Neural progenitor cell (in vitro differentiated cells): ENCODE data around the gene GSTO1. TPM values are rescaled to one million over a fixed set of nuclear protein-coding genes. Genes with fewer than 3 reads are reported as not detected.

ENCODE experiments used
- DNase-seq: peaks from one replicate; pipeline ENCODE4 v3.0.0-alpha.2; 2016; ENCODE audit warnings: low spot score
- H2AFZ ChIP-seq: fragments of 200-600 bp; sonication (generic); replicated peaks from 2 replicates; pipeline ENCODE4 v1.6.1; 2016; ENCODE audit warnings: antibody characterized with exemption
- H3F3A ChIP-seq: fragments of 200-600 bp; sonication (generic); 2 replicates; pipeline ENCODE4 v1.6.1; 2016; ENCODE audit warnings: antibody characterized with exemption, low read depth
- H3K27ac ChIP-seq: fragments of 200-600 bp; sonication (generic); 2 replicates; pipeline ENCODE4 v1.5.1; 2016; ENCODE audit warnings: mild to moderate bottlenecking
- H3K27me3 ChIP-seq: fragments of 200-600 bp; sonication (generic); 2 replicates; pipeline ENCODE4 v1.6.1; 2016; ENCODE audit warnings: mild to moderate bottlenecking, moderate library complexity
- H3K36me3 ChIP-seq: fragments of 200-600 bp; sonication (generic); 2 replicates; pipeline ENCODE4 v1.5.1; 2016
- H3K4me1 ChIP-seq: fragments of 200-600 bp; sonication (generic); 2 replicates; pipeline ENCODE4 v1.6.1; 2016; ENCODE audit warnings: mixed run types
- H3K4me2 ChIP-seq: fragments of 200-600 bp; sonication (generic); 2 replicates; pipeline ENCODE4 v1.6.1; 2016
- H3K4me3 ChIP-seq: fragments of 200-600 bp; sonication (generic); 2 replicates; pipeline ENCODE4 v1.5.1; 2016
- H3K79me2 ChIP-seq: fragments of 200-600 bp; sonication (generic); 2 replicates; pipeline ENCODE4 v1.6.1; 2016; ENCODE audit warnings: low read depth
- H3K9ac ChIP-seq: fragments of 200-600 bp; sonication (generic); 2 replicates; pipeline ENCODE4 v1.6.1; 2016
- H3K9me3 ChIP-seq: fragments of 200-600 bp; sonication (generic); 2 replicates; pipeline ENCODE4 v1.5.1; 2016; ENCODE audit warnings: low read depth
- H4K20me1 ChIP-seq: fragments of 200-600 bp; sonication (generic); 2 replicates; pipeline ENCODE4 v1.6.1; 2016; ENCODE audit warnings: low read depth
- H3K27ac Mint-ChIP-seq: 3 replicates; pipeline ENCODE4 v1.8.0; 2021; ENCODE audit warnings: mixed read lengths
- H3K27me3 Mint-ChIP-seq: 2 replicates; pipeline ENCODE4 v1.8.0; 2022; ENCODE audit warnings: low read depth, mild to moderate bottlenecking, inconsistent platforms, moderate library complexity, mixed read lengths; ENCODE audit not compliant: insufficient read depth
- H3K36me3 Mint-ChIP-seq: 3 replicates; pipeline ENCODE4 v1.8.0; 2021; ENCODE audit warnings: mixed read lengths
- H3K4me1 Mint-ChIP-seq: 3 replicates; pipeline ENCODE4 v1.8.0; 2021; ENCODE audit warnings: mixed read lengths
- H3K4me3 Mint-ChIP-seq: 3 replicates; pipeline ENCODE4 v1.8.0; 2021; ENCODE audit warnings: mild to moderate bottlenecking, moderate library complexity, mixed read lengths
- H3K9me3 Mint-ChIP-seq: 3 replicates; pipeline ENCODE4 v1.8.0; 2020; ENCODE audit warnings: mixed read lengths
- EZH2 ChIP-seq: fragments of 200-600 bp; sonication (generic); IDR thresholded peaks from 2 replicates; pipeline ENCODE4 v1.6.1; 2017; ENCODE audit warnings: antibody characterized with exemption, mild to moderate bottlenecking, moderate library complexity
- EZH2phosphoT487 ChIP-seq: fragments of 200-600 bp; sonication (generic); IDR thresholded peaks from 2 replicates; pipeline ENCODE4 v1.6.1; 2017; ENCODE audit warnings: antibody characterized with exemption
- total RNA-seq: library from RNA; depleted of rRNA; stranded (reverse); fragments of >200 nt; gene quantifications from 2 replicates; pipeline ENCODE4 v1.2.3, GENCODE V29; 2015; ENCODE audit warnings: low replicate concordance
- TF ChIP-seq, protein P1 (sequence below): fragments of 200-600 bp; sonication (generic); IDR thresholded peaks from 2 replicates; pipeline ENCODE4 v1.5.1; 2017; ENCODE audit warnings: antibody characterized with exemption, mild to moderate bottlenecking

GSTO1 gene
- total RNA-seq, 1 donor from 2014 or later: 48.6 TPM

DNA sequence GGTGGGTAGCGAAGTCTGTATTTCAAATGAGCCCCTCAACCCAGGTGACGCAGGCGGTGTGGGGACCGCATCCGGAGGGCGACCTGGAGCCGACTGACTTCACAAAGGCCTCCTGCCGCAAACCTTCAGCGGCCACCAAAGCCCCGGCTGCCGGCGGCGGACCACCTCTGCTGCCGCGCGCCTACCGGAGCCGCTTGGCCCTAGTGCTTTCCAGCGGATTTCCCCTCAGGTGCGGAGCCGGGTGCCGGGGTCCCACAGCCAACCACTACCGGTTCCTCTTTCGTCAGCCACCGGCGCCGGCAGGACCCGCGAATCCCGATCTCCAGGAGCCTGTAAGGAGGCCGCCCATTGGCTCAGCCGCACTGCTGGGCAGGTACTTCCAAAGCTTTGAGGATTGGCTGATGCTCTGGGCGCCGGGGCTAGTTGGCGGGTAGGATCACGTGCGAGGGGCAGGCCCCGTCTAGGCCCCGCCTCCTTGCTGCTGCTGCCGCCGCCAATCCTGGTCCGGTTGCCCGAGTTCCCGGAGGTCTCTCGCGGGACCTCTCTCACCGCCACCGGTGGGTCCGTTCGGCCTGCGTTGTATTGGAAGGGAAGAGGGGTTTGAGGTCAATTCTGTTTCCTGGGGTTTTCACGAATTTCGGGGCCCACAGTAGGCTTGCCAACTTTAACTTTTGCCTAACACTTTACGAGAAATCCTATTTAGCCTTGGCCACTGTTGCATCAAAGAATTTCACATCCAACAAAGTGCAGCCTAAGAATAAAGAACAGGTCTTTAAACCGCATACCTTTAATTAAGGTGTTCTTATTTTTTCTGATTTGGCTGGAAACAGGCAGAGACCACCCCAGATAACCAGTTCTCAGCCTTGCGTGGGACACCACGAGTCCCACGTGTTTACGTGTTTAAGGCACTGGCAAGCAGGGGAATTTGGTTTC, 14.3 kb downstream of the GSTO1 start, which contains the start of gene GSTO2:
TSS of gene GSTO2 (plus strand) at position 472 of the 933 bp plus-strand sequence. CDS start 5,732 bp downstream, outside the sequence.
- H3K27me3 Mint-ChIP-seq: no peaks in the 10 kb centered on the region
- H2AFZ ChIP-seq: peak within 1 kb of the TSS; percentile 74
- H3K9me3 ChIP-seq: no peaks in the 10 kb centered on the region
- peak within 1 kb of the TSS; percentile 100 for H3K4me2 ChIP-seq
- peak within 1 kb of the TSS; percentile 91 for H3K9ac ChIP-seq
- peak; percentile 99 for DNase-seq
- peak within 1 kb of the TSS; percentile 94 for H3K4me3 ChIP-seq
- no peaks in the 10 kb centered on the region for H3K36me3 ChIP-seq
- H3K4me1 Mint-ChIP-seq: peaks cover 17% of the 10 kb centered on the region
- H3K79me2 ChIP-seq: peaks cover 46% of the 10 kb centered on the region
- H3K4me1 ChIP-seq: peaks cover 8% of the 10 kb centered on the region
- peak within 1 kb of the TSS; percentile 88 for H3K4me3 Mint-ChIP-seq
- no peaks in the 10 kb centered on the region for H4K20me1 ChIP-seq
- peaks cover 7% of the 10 kb centered on the region for H3K36me3 Mint-ChIP-seq
- no peak for TF ChIP-seq EZH2
- TF ChIP-seq EZH2phosphoT487: peak; percentile 38
- no peak within 1 kb of the TSS for H3K27ac ChIP-seq
- no peaks in the 10 kb centered on the region for H3F3A ChIP-seq
- no peaks in the 10 kb centered on the region for H3K9me3 Mint-ChIP-seq
- H3K27ac Mint-ChIP-seq: peak within 1 kb of the TSS; percentile 82
- H3K27me3 ChIP-seq: no peaks in the 10 kb centered on the region

DNA sequence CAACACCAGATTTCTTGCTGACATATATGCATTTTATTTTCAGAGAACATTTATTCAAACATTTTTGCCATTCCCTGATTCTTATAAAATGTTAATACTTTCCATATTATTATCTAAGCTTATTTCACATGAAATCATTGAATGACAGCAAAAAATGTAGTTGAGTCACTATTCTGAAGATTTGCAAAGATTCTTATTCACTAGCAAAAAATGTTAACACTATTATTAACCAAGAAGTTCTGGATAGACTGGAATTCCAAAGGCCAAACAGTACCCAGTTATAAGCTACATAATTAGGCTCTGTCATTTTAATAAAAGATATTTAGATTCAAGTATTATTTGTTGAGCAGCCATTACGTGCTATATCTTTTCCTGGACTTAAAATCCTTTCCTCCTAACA, 18.6 kb downstream of the GSTO1 start:
- Histone ChIP-seq H3K36me3 (no peaks in the 10 kb centered on the region), H3K4me3 (no peak overlapping the region), H3K27me3 (peaks cover 5% of the 10 kb centered on the region), H3K9ac (no peak overlapping the region), H3K27ac (no peak overlapping the region), H3K4me2 (no peak overlapping the region), H2AFZ (no peak overlapping the region), H3K4me1 (no peaks in the 10 kb centered on the region), H3K79me2 (peaks cover 3% of the 10 kb centered on the region), H4K20me1 (no peaks in the 10 kb centered on the region), H3F3A (no peaks in the 10 kb centered on the region), H3K9me3 (no peaks in the 10 kb centered on the region)
- Mint-ChIP-seq H3K36me3 (no peaks in the 10 kb centered on the region), H3K27ac (no peak overlapping the region), H3K4me3 (no peak overlapping the region), H3K9me3 (no peaks in the 10 kb centered on the region), H3K4me1 (peaks cover 17% of the 10 kb centered on the region), H3K27me3 (no peaks in the 10 kb centered on the region)
- no peak for TF ChIP-seq EZH2
- no peak for DNase-seq

DNA sequence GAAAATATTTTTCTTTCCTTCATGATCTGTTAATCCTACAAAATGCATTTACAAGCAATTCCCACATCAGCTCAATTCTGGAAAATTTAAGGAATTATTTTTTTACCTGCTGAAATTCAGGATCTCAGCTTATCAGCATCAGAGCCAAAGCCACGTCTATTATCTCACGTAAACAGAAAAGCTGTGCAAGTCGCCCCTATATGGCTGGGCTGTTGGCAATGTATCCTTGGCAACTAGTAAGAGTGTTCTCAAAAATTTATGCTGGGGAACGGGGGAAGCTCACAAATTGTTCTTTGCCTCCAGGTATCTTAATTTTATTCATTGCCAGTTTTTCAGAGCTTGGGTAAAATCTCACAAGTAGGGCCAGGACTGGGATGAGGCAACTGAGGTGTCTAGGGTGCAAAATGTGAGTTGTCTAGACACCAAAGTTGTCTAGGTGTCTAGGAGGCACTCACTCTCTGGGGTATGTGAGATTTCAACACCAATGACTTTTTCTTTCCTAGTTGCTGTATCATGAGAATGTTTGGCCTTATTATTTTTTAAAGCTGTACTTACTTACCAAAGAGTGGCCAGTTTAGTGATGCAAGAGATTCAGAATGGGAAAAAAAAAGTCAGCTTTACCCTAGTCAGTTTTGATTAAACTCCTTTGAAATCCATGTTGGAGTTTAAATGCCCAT, 19.3 kb downstream of the GSTO1 start:
- H4K20me1 ChIP-seq: no peaks in the 10 kb centered on the region
- TF ChIP-seq EZH2phosphoT487 (no peak), EZH2 (no peak)
- TF ChIP-seq, protein P1, sequence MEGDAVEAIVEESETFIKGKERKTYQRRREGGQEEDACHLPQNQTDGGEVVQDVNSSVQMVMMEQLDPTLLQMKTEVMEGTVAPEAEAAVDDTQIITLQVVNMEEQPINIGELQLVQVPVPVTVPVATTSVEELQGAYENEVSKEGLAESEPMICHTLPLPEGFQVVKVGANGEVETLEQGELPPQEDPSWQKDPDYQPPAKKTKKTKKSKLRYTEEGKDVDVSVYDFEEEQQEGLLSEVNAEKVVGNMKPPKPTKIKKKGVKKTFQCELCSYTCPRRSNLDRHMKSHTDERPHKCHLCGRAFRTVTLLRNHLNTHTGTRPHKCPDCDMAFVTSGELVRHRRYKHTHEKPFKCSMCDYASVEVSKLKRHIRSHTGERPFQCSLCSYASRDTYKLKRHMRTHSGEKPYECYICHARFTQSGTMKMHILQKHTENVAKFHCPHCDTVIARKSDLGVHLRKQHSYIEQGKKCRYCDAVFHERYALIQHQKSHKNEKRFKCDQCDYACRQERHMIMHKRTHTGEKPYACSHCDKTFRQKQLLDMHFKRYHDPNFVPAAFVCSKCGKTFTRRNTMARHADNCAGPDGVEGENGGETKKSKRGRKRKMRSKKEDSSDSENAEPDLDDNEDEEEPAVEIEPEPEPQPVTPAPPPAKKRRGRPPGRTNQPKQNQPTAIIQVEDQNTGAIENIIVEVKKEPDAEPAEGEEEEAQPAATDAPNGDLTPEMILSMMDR: no peak
- no peaks in the 10 kb centered on the region for H3K79me2 ChIP-seq
- H3K27me3 ChIP-seq: peaks cover 5% of the 10 kb centered on the region
- Mint-ChIP-seq H3K27ac (no peak overlapping the region), H3K27me3 (no peaks in the 10 kb centered on the region), H3K9me3 (no peaks in the 10 kb centered on the region), H3K4me1 (peaks cover 14% of the 10 kb centered on the region), H3K36me3 (no peaks in the 10 kb centered on the region), H3K4me3 (no peak overlapping the region)
- H2AFZ ChIP-seq: peak overlapping the region; percentile 95
- H3K4me3 ChIP-seq: no peak overlapping the region
- H3K27ac ChIP-seq: no peak overlapping the region
- H3K4me2 ChIP-seq: peak overlapping the region; percentile 70
- H3K36me3 ChIP-seq: no peaks in the 10 kb centered on the region
- no peaks in the 10 kb centered on the region for H3F3A ChIP-seq
- H3K9me3 ChIP-seq: no peaks in the 10 kb centered on the region
- H3K9ac ChIP-seq: no peak overlapping the region
- H3K4me1 ChIP-seq: no peaks in the 10 kb centered on the region
- DNase-seq: no peak
